ENCODE data around the gene NDUFV1.
A peak's percentile ranks its signal among the peaks of the same experiment; 100 is the strongest.
"Not testable (repeated sequence)": the region's sequence is repeated elsewhere in the genome, so short reads cannot be mapped to it uniquely, and the experiment has no call there.

The NDUFV1 gene

GRCh38 chr11:67627812-67628624 lies 21.3 kb downstream of the NDUFV1 start:
- no peak for DNase-seq (ENCODE audit: low spot score)

- DNase-seq (ENCODE audit: low spot score) = no peak
Observed at GRCh38 chr11:67628710-67629385, 22.1 kb downstream of the NDUFV1 start.

- DNase-seq (ENCODE audit: low spot score) = peak; percentile 79
Observed at GRCh38 chr11:67629386-67630227, 22.9 kb downstream of the NDUFV1 start, which contains the start of gene NUDT8. Gene NUDT8, minus strand, starts transcription at chr11:67629937. Its CDS starts 26 bp downstream, at chr11:67629911.

- DNase-seq (ENCODE audit: low spot score) = peak; percentile 94
Observed at GRCh38 chr11:67630228-67630942, 23.6 kb downstream of the NDUFV1 start.

DNA sequence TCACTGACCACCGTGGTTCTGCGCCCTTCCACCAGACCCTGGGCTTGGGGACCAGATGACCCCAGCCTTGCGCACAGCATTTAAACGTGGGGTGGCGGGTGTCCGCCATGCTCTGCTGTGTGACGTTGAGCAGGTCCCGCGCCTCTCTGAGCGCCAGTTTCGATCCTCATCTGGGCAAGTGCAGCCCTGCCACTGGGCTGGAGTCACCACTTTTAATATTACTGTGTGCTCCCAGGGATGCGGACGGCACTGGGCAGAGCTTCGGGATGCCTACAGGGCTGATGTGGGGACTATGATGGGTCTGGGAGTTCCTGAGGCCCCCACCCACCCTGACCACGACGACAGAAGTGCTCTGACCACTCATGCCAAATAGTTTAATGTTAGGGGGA lies 24.2 kb downstream of the NDUFV1 start:
- DNase-seq (ENCODE audit: low spot score) = no peak

GRCh38 chr11:67631411-67631810 lies 24.7 kb downstream of the NDUFV1 start:
- DNase-seq (ENCODE audit: low spot score) = no peak

DNA sequence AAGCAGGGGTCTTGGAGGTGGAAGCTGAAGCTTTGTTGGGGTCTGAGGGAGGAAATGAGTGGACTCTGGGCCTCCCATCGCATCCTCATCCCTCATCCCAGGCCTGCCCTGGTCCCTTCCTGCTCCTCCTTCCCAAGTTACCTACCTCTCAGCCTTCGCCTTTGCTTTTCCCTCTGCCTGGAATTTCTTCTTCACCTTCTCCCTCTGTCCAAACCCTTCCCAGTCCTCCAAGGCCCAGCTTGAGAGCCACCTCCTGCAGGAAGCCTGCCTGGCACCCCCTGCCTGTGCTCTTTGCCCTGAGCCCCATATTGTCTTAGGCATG lies 25.1 kb downstream of the NDUFV1 start:
- DNase-seq (ENCODE audit: low spot score) = no peak

GRCh38 chr11:67632175-67632981 lies 25.6 kb downstream of the NDUFV1 start:
- DNase-seq (ENCODE audit: low spot score) = no peak

GRCh38 chr11:67632982-67633755 lies 26.4 kb downstream of the NDUFV1 start:
- no peak for DNase-seq (ENCODE audit: low spot score)

DNA sequence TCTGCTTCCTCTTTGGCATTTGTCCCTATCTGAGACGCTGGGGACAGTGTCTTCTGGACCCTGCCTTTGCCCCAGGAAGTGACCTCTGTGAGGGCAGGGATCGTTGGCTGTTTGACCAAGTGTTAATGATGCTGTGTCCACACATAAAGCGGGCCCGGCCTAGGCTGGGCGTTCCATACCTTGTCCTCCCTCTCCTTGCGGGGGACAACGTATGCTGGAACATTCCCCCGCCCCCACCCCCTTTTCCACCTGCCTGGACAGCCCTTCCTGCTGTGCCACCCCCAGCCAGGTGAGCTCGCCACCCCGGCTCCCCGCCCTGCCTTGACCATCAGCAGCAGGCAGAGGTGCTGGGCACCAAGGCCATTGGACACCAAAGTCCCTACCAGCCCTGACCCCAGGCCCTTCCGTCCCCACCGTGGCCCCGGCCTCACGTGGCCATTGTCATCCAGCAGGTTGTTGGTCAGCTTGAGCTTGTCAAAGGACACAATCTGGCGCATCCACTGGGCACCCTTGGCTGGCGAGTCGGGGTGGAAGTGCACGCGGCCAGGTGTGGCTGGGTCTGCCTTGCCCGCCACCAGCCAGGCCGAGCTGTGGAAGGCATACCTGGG lies 27.1 kb downstream of the NDUFV1 start:
- no peak for DNase-seq (ENCODE audit: low spot score)

DNA sequence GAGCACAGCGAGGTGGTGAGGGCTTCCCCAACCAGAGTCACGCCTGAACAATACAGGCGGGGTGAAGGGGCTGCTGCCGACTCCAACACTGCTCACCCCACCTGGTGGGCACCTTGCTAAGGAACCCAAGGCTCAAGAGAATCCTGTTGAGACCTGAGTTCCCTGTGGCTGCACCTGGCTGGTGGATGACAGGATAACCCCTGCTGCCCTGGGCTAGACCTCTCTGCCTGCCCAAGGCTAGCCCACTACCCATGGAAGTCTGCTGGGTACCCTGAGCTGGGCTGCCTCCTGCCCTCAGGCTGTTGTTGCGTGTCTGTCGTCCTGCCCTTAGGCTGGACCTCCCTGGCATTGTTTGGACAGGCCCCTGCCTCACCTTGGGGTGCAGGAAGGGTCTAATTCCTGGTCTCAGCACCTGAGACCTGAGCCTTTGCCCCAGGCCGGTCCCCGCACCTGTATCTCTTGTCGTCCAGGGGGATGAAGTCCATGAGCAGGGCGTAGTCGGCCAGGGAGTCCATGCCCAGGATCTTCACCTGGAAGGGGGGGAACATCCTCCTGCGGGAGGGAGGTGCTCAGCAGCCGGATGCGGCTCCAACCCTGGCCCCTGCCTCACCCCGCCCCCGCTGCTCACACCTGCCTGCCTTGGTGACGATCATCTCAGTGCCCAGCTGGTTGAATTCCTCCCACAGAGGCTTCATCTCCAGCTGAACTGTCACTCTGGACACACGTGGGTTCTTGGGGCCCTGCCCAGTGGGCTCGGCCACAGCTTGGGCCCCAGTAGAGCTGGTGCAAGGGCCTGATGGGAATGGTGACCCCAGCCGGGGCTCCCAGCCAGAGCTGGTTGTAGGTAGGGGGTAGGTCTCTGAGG lies 27.9 kb downstream of the NDUFV1 start:
- DNase-seq (ENCODE audit: low spot score) = no peak

DNA sequence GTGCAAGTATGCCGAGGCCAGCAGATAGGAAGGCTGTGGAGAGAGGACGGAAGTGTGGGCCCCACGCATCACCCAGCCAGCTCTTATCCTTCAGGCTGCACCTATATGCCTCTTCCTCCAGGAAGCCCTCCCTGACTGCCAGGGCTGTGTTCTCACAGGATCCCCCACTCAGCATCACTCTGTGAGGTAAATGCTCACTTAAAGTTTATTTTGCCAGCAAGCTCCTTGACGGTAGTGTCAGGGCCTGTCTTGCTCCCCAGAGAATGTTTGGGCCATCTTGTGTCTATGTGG lies 28.4 kb downstream of the NDUFV1 start:
- DNase-seq (ENCODE audit: low spot score) = no peak

DNA sequence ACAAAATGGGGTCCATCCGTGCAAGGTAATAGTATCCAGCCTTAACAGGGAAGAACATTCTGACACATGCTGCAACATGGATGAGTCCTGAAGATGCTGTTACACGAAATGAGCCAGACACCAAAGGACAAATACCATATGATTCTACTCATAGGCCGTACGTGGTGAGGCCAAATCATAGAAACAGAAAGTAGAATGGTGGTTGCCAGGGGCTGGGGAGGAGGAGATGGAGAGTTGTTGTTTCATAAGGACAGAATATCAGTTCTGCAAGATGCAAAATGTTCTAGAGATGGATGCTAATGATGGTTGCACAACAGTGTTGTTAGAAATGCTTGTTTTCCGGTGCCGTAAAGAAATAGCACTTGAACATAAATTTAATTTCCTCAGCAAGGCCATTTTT lies 30.2 kb downstream of the NDUFV1 start:
- no peak for DNase-seq (ENCODE audit: low spot score)

GRCh38 chr11:67637441-67637840 lies 30.7 kb downstream of the NDUFV1 start:
- not testable (repeated sequence) for DNase-seq (ENCODE audit: low spot score)

DNA sequence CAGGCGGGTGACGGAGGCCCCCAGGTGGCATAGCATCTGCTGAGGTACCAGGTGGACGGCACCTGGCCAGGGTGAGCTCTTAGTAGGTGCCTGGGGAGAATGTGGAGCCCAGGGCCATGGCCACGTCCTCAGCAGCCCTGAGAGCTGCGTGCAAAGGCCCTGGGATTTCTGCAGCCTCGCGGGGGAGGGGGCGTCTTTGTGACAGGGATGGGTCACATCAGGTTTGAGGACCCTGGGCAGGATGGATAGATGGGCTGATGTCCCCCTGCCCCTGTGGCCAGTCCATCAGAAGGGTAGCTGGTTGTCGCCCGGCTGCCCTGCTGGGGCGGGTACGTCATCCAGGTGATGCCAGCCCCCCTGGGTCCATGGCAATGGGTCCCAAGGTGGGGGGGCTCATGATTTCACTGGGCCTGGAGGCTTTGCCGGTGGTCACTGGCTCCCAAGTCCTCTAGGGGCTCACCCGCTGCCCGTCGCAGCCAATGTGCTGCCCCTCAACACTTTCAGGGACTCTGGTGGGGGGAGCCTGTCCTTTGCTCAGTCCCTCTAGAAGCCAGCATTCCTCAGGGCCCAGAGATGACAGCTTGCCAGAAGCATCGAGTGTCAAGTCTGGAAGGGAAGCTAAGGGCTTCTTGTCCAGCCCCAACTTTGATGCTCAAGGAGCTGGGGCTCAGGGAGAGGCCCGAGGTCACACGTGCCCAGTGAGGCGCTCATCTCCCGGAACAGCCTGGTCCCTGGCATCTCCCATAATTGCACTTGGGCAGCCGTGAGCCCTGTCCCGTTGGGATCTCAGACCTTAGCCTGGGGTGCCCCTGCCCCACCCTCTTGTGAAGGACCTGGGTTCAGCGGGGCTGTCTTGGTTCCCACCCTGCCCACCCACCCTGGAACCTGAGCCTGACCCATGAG lies 32.0 kb downstream of the NDUFV1 start:
- DNase-seq (ENCODE audit: low spot score) = no peak

- DNase-seq (ENCODE audit: low spot score) = no peak
Observed at GRCh38 chr11:67639438-67639859, 32.7 kb downstream of the NDUFV1 start, which contains the start of gene TBX10. Gene TBX10, minus strand, starts transcription at chr11:67639763. Its CDS starts 291 bp downstream, at chr11:67639472.

- DNase-seq (ENCODE audit: low spot score) = no peak
Observed at GRCh38 chr11:67640021-67640757, 33.5 kb downstream of the NDUFV1 start.
